Measurements from ENCODE around the gene TMEM255A.

TMEM255A gene

GRCh38 chrX:120301960-120302359 lies 9.3 kb downstream of the TMEM255A start:
- no peak for TF ChIP-seq CTCF (IDR thresholded peaks at IDR 0.05; ENCODE audit: low read depth, low read length)
- in situ Hi-C loops (cut with HindIII; ENCODE audit: low sequenced_read_pairs) = no loop called here

GRCh38 chrX:120301497-120301896 lies 9.8 kb downstream of the TMEM255A start:
- in situ Hi-C loops (cut with HindIII; ENCODE audit: low sequenced_read_pairs) = no loop called here
- DNase-seq (ENCODE audit: low read depth, low spot score) = no peak
- TF ChIP-seq CTCF (IDR thresholded peaks at IDR 0.05; ENCODE audit: low read depth, low read length) = no peak
- H3K4me3 ChIP-seq (ENCODE audit: low read depth, low read length) = no peak overlapping the region

More at GRCh38 chrX:120301960-120302359, 9.3 kb downstream of the TMEM255A start:
- H3K4me3 ChIP-seq (ENCODE audit: low read depth, low read length) = no peak overlapping the region
- no peak for DNase-seq (ENCODE audit: low read depth, low spot score)

- no peak for DNase-seq (ENCODE audit: low read depth, low spot score)
- in situ Hi-C loops (cut with HindIII; ENCODE audit: low sequenced_read_pairs) = no loop called here
- no peak for TF ChIP-seq CTCF (IDR thresholded peaks at IDR 0.05; ENCODE audit: low read depth, low read length)
- H3K4me3 ChIP-seq (ENCODE audit: low read depth, low read length) = no peak overlapping the region
Observed at GRCh38 chrX:120299928-120300327, 11.3 kb downstream of the TMEM255A start.

GRCh38 chrX:120297923-120298322 lies 13.3 kb downstream of the TMEM255A start:
- no peak overlapping the region for H3K4me3 ChIP-seq (ENCODE audit: low read depth, low read length)
- in situ Hi-C loops (cut with HindIII; ENCODE audit: low sequenced_read_pairs) = no loop called here
- TF ChIP-seq CTCF (IDR thresholded peaks at IDR 0.05; ENCODE audit: low read depth, low read length) = no peak
- DNase-seq (ENCODE audit: low read depth, low spot score) = no peak

GRCh38 chrX:120294651-120295050 lies 16.6 kb downstream of the TMEM255A start:
- in situ Hi-C loops (cut with HindIII; ENCODE audit: low sequenced_read_pairs) = no loop called here
- no peak for DNase-seq (ENCODE audit: low read depth, low spot score)
- no peak for TF ChIP-seq CTCF (IDR thresholded peaks at IDR 0.05; ENCODE audit: low read depth, low read length)
- no peak overlapping the region for H3K4me3 ChIP-seq (ENCODE audit: low read depth, low read length)

GRCh38 chrX:120293015-120293414 lies 18.2 kb downstream of the TMEM255A start:
- TF ChIP-seq CTCF (IDR thresholded peaks at IDR 0.05; ENCODE audit: low read depth, low read length) = no peak
- H3K4me3 ChIP-seq (ENCODE audit: low read depth, low read length) = no peak overlapping the region
- in situ Hi-C loops (cut with HindIII; ENCODE audit: low sequenced_read_pairs) = no loop called here
- no peak for DNase-seq (ENCODE audit: low read depth, low spot score)

- no peak for DNase-seq (ENCODE audit: low read depth, low spot score)
- in situ Hi-C loops (cut with HindIII; ENCODE audit: low sequenced_read_pairs) = no loop called here
- H3K4me3 ChIP-seq (ENCODE audit: low read depth, low read length) = no peak overlapping the region
- TF ChIP-seq CTCF (IDR thresholded peaks at IDR 0.05; ENCODE audit: low read depth, low read length) = no peak
Observed at GRCh38 chrX:120291211-120291610, 20.1 kb downstream of the TMEM255A start.

All from astrocyte of the spinal cord (primary cell).